Muscle of leg (tissue), 11 donors: ENCODE data around the gene CNTN5. TPM values are rescaled to one million over a fixed set of nuclear protein-coding genes. Genes with fewer than 3 reads are reported as not detected.
A peak's percentile ranks its signal among the peaks of the same experiment; 100 is the strongest.

Experiments used
- DNase-seq: peaks from one replicate; pipeline ENCODE4 v3.0.0; 2013
- H3K27ac ChIP-seq: one replicate; pipeline ENCODE4 v1.5.1; 2013; ENCODE audit warnings: mild to moderate bottlenecking, low read length, control low read depth
- H3K27me3 ChIP-seq: one replicate; pipeline ENCODE4 v1.6.1; 2013; ENCODE audit warnings: low read length; ENCODE audit not compliant: control insufficient read depth, insufficient read depth
- H3K36me3 ChIP-seq: one replicate; pipeline ENCODE4 v1.6.1; 2013; ENCODE audit warnings: low read length; ENCODE audit not compliant: control insufficient read depth, insufficient read depth
- H3K4me1 ChIP-seq: one replicate; pipeline ENCODE4 v1.6.1; 2013; ENCODE audit warnings: low read length; ENCODE audit not compliant: control insufficient read depth, insufficient read depth
- H3K4me3 ChIP-seq: one replicate; pipeline ENCODE4 v1.5.1; 2013; ENCODE audit warnings: low read length, control low read depth
- H3K9me3 ChIP-seq: replicated peaks from 2 replicates; pipeline ENCODE4 v1.6.1; 2013; ENCODE audit warnings: low read depth, low read length; ENCODE audit not compliant: control insufficient read depth
- WGBS: methylation state at CpG from one replicate; pipeline ENCODE4 v1.1.5; 2013; ENCODE audit warnings: missing lambda C conversion rate; ENCODE audit not compliant: insufficient coverage; 5-methylcytosine and 5-hydroxymethylcytosine counted together
- polyA plus RNA-seq, 8 donors: library from polyadenylated mRNA; unstranded; fragments of 120-200 nt; gene quantifications; one replicate each; pipeline versions ENCODE4 v1.2.1 to v1.2.3, GENCODE V29; 2013; ENCODE audit warnings: inconsistent platforms in 1 of 8, low replicate concordance in 1 of 8; ENCODE audit not compliant: insufficient read length in 8 of 8, insufficient read depth in 1 of 8
- total RNA-seq: library from RNA; stranded (reverse); fragments of 120-200 nt; gene quantifications from one replicate; pipeline ENCODE4 v1.2.4, GENCODE V29; 2013

CNTN5 gene
- total and polyA plus RNA-seq, 9 donors = 3.2 to 9.9 (median 5.7) TPM

GRCh38 chr11:99199341-99199740 lies 178.6 kb downstream of the CNTN5 start:
- 20% methylated on average over 2 of the region's 3 CpGs for WGBS
- Histone ChIP-seq H3K4me1 (no peaks in the 10 kb centered on the region), H3K36me3 (no peaks in the 10 kb centered on the region), H3K27ac (no peak overlapping the region), H3K4me3 (no peak overlapping the region), H3K27me3 (no peaks in the 10 kb centered on the region), H3K9me3 (no peaks in the 10 kb centered on the region)
- peak; percentile 38 for DNase-seq

- H3K27ac ChIP-seq = no peak overlapping the region
- no peaks in the 10 kb centered on the region for H3K9me3 ChIP-seq
- no peaks in the 10 kb centered on the region for H3K27me3 ChIP-seq
- no peaks in the 10 kb centered on the region for H3K4me1 ChIP-seq
- no peak overlapping the region for H3K4me3 ChIP-seq
- H3K36me3 ChIP-seq = no peaks in the 10 kb centered on the region
- no peak for DNase-seq
- 71% methylated on average over 1 of the region's 3 CpGs for WGBS
Measured at GRCh38 chr11:99200720-99201119, 180.0 kb downstream of the CNTN5 start.

GRCh38 chr11:99208813-99209212 lies 188.1 kb downstream of the CNTN5 start:
- no CpG with 5 or more reads among the region's 1 CpG for WGBS
- Histone ChIP-seq H3K4me3 (no peak overlapping the region), H3K36me3 (no peaks in the 10 kb centered on the region), H3K27me3 (no peaks in the 10 kb centered on the region), H3K27ac (no peak overlapping the region), H3K4me1 (no peaks in the 10 kb centered on the region), H3K9me3 (no peaks in the 10 kb centered on the region)
- DNase-seq = no peak

- H3K36me3 ChIP-seq = no peaks in the 10 kb centered on the region
- H3K9me3 ChIP-seq = peaks cover 3% of the 10 kb centered on the region
- WGBS = no CpG with 5 or more reads among the region's 2 CpGs
- no peak overlapping the region for H3K4me3 ChIP-seq
- no peak overlapping the region for H3K27ac ChIP-seq
- H3K27me3 ChIP-seq = no peaks in the 10 kb centered on the region
- peak; percentile 13 for DNase-seq
- no peaks in the 10 kb centered on the region for H3K4me1 ChIP-seq
Measured at GRCh38 chr11:99229544-99229943, 208.8 kb downstream of the CNTN5 start.

GRCh38 chr11:99234534-99234933 lies 213.8 kb downstream of the CNTN5 start:
- DNase-seq = no peak
- no peaks in the 10 kb centered on the region for H3K27me3 ChIP-seq
- peaks cover 3% of the 10 kb centered on the region for H3K9me3 ChIP-seq
- H3K4me1 ChIP-seq = no peaks in the 10 kb centered on the region
- no peak overlapping the region for H3K4me3 ChIP-seq
- no peak overlapping the region for H3K27ac ChIP-seq
- no peaks in the 10 kb centered on the region for H3K36me3 ChIP-seq

- H3K27me3 ChIP-seq = no peaks in the 10 kb centered on the region
- H3K4me1 ChIP-seq = no peaks in the 10 kb centered on the region
- no peak overlapping the region for H3K4me3 ChIP-seq
- no peaks in the 10 kb centered on the region for H3K9me3 ChIP-seq
- H3K27ac ChIP-seq = no peak overlapping the region
- DNase-seq = peak; percentile 18
- WGBS = no CpG with 5 or more reads among the region's 1 CpG
- H3K36me3 ChIP-seq = no peaks in the 10 kb centered on the region
Measured at GRCh38 chr11:99238401-99238800, 217.7 kb downstream of the CNTN5 start.

- no peaks in the 10 kb centered on the region for H3K27me3 ChIP-seq
- DNase-seq = no peak
- WGBS = 67% methylated on average over 3 of the region's 8 CpGs
- H3K36me3 ChIP-seq = no peaks in the 10 kb centered on the region
- no peak overlapping the region for H3K27ac ChIP-seq
- no peaks in the 10 kb centered on the region for H3K4me1 ChIP-seq
- H3K9me3 ChIP-seq = no peaks in the 10 kb centered on the region
- no peak overlapping the region for H3K4me3 ChIP-seq
Measured at GRCh38 chr11:99240192-99241030, 219.7 kb downstream of the CNTN5 start.

GRCh38 chr11:99241066-99241465 lies 220.3 kb downstream of the CNTN5 start:
- Histone ChIP-seq H3K36me3 (no peaks in the 10 kb centered on the region), H3K27ac (no peak overlapping the region), H3K9me3 (no peaks in the 10 kb centered on the region), H3K4me3 (no peak overlapping the region), H3K4me1 (no peaks in the 10 kb centered on the region), H3K27me3 (no peaks in the 10 kb centered on the region)
- WGBS = no CpG with 5 or more reads among the region's 2 CpGs
- DNase-seq = no peak

GRCh38 chr11:99244613-99245012 lies 223.9 kb downstream of the CNTN5 start:
- Histone ChIP-seq H3K36me3 (no peaks in the 10 kb centered on the region), H3K27me3 (no peaks in the 10 kb centered on the region), H3K4me1 (no peaks in the 10 kb centered on the region), H3K9me3 (no peaks in the 10 kb centered on the region), H3K27ac (no peak overlapping the region), H3K4me3 (no peak overlapping the region)
- no peak for DNase-seq
- no CpG with 5 or more reads among the region's 3 CpGs for WGBS

GRCh38 chr11:99246199-99246598 lies 225.4 kb downstream of the CNTN5 start:
- DNase-seq = peak; percentile 16
- Histone ChIP-seq H3K27me3 (no peaks in the 10 kb centered on the region), H3K36me3 (no peaks in the 10 kb centered on the region), H3K9me3 (no peaks in the 10 kb centered on the region), H3K4me1 (no peaks in the 10 kb centered on the region), H3K4me3 (no peak overlapping the region), H3K27ac (no peak overlapping the region)
- WGBS = no CpG with 5 or more reads among the region's 5 CpGs

- DNase-seq = no peak
- Histone ChIP-seq H3K4me3 (no peak overlapping the region), H3K36me3 (no peaks in the 10 kb centered on the region), H3K9me3 (no peaks in the 10 kb centered on the region), H3K27ac (no peak overlapping the region), H3K4me1 (no peaks in the 10 kb centered on the region), H3K27me3 (no peaks in the 10 kb centered on the region)
- no CpG with 5 or more reads among the region's 1 CpG for WGBS
Measured at GRCh38 chr11:99256614-99257013, 235.9 kb downstream of the CNTN5 start.
